SK-N-MC (cell line): Measurements from ENCODE around the gene AQP1.

ENCODE experiments used
- EZH2 ChIP-seq: fragments of 200-600 bp; sonication (generic); IDR thresholded peaks from one replicate; pipeline ENCODE4 v1.6.1; 2017; ENCODE audit warnings: antibody characterized with exemption
- FOXP2 ChIP-seq: optimal IDR thresholded peaks from 2 replicates; pipeline ENCODE3; 2011; ENCODE audit warnings: mild to moderate bottlenecking, moderate library complexity; ENCODE audit not compliant: insufficient read depth; ENCODE audit errors: extremely low read length, control extremely low read depth
- POLR2AphosphoS5 ChIP-seq: IDR thresholded peaks from 2 replicates; pipeline ENCODE4 v1.6.1; 2012; ENCODE audit warnings: mild to moderate bottlenecking, low read depth, low read length, borderline replicate concordance

DNA sequence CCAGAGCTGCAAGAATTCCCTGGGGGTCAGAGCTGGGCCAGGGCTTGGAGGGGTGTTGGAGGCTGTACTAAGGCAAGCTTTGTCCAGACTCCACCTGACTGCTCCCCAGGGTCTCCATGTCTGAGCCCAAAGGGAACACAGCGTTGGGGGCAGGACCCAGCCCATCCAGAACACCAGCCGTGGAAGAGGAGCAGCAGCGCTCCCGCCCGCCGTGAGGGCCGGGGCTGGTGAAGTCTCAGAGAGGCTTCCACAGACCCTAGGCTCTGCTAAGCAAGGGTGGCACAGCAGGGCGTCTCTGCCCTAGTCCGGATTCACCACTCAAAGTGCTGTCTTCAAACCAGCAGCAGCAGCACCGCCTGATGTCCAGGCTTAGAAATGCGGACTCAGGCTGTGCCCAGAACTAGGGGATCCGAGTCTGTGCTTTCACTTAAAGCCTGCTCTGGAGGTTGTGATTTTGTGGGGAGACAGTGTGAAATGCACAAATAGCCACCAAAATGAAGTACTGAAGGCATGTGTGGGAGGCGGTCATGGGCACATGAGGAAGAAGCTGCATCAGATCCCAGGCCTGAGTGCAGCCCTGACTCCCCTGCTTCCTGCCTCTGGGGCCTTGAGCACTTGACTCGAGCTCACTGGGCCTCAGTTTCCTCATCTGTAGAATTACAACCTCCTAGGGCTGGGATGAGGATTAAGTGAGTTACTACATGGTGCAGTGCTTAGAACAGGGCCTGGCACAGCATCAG lies 16.6 kb upstream of the AQP1 start:
- TF ChIP-seq EZH2 (no peak), POLR2AphosphoS5 (no peak), FOXP2 (no peak)
